ENCODE results near the gene ZNF534. TPM values are rescaled to one million over a fixed set of nuclear protein-coding genes. Genes with fewer than 3 reads are reported as not detected.

The ZNF534 gene
- total and polyA plus RNA-seq, 9 of the 15 experiments (the other 6 are each of a cell fraction or from before 2014, with no cell fraction given), result 0.08 to 0.33 (median 0.22) TPM; not detected in 1

GRCh38 chr19:52397310-52398080 lies 31.5 kb upstream of the ZNF534 start, which contains the start of gene ZNF528 (continued):
- TF ChIP-seq CXXC5 (CRISPR knock-in tag; IDR thresholded peaks at IDR 0.05) (peak; percentile 54; the same call in 1 of the 2 replicates), GABPB2 (CRISPR knock-in tag; conservative IDR thresholded peaks at IDR 0.05) (no peak), ZNF134 (CRISPR knock-in tag; conservative IDR thresholded peaks at IDR 0.05) (0 out of 2 replicates have a peak, but pooled peaks have one; percentile 26), SREBF2 (CRISPR knock-in tag; IDR thresholded peaks at IDR 0.05) (no peak), HDAC6 (IDR thresholded peaks at IDR 0.05; ENCODE audit: low read depth, low read length) (no peak), PRDM10 (IDR thresholded peaks at IDR 0.05; ENCODE audit: partially characterized antibody) (no peak), CHAMP1 (IDR thresholded peaks at IDR 0.05) (no peak), NCOA2 (IDR thresholded peaks at IDR 0.05; ENCODE audit: partially characterized antibody in 2 of 2) (no peak), NBN (IDR thresholded peaks at IDR 0.05; ENCODE audit: low read depth) (no peak), VEZF1 (CRISPR knock-in tag; IDR thresholded peaks at IDR 0.05) (peak; percentile 65), NRF1 (conservative IDR thresholded peaks at IDR 0.05 in 1 of 2, IDR thresholded peaks at IDR 0.05 in 1 of 2) (peak; percentile 79 to 83), CREB3L1 (IDR thresholded peaks at IDR 0.05; ENCODE audit: borderline replicate concordance, low read depth) (no peak), TSC22D4 (tag; IDR thresholded peaks at IDR 0.05) (no peak), CREB3 (tag; conservative IDR thresholded peaks at IDR 0.05; ENCODE audit: low read depth) (no peak), RFX7 (CRISPR knock-in tag; IDR thresholded peaks at IDR 0.05) (no peak)
